ENCODE data around the gene GRIP1.

The GRIP1 gene

DNA sequence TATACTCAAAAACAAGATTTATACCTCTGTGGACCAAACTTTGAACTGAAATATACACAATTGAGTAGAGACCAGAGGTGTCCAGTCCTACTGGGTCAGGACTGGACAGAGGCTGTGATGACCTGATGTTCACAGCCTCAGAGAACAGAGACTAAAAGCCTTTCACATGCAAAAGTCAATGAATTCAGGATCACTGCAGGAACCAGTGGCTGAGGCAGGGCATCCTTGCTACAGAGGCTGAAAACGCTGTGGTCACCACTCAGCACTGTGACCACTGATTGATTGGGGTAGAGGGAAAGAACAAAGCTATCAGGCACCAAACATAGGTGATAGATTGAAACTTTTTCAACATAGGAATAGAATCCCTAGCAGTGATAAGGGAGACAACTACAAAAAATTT is 25.1 kb downstream of the GRIP1 start:
- DNase-seq (ENCODE audit: low spot score) (no peak), FAIRE-seq (no peak)

DNA sequence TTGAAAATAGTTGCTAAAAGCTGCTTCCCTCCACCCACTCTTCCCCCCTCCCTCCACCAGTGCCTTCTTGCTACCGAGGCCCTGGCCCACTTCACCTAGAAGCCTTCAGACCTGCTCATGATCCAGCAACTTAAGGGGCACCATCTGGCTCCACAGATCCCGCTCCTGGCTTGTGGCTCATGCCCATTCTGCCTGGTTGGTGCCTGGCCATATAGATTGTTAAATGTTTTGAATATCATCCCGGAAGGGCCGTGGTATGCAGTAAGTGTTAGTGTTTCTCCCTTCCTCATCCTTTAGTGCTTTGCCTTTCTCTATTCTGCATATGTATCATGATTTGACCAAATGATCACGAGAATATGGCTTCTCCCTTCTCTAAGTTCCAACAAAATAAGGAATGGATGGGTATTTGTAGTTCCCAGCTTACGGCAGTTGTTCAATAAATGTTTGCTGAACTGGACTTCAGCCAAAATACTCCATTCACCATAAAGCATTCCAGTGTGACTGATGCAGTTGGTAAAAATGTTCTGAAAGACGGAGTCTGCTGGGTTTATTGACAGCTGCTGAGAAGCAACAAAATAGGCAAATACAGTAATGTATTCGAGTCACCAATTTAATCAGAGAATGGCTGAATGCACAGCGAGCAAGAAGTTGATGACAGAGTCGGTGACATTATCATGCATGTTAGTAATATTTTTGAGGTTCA is 30.7 kb downstream of the GRIP1 start:
- peak; percentile 77 for FAIRE-seq
- peak; percentile 55 for DNase-seq (ENCODE audit: low spot score)

- DNase-seq (ENCODE audit: low spot score) (peak; percentile 94), FAIRE-seq (peak; percentile 98)
Measured at GRCh38 chr12:66647034-66647691, 31.7 kb downstream of the GRIP1 start.

DNA sequence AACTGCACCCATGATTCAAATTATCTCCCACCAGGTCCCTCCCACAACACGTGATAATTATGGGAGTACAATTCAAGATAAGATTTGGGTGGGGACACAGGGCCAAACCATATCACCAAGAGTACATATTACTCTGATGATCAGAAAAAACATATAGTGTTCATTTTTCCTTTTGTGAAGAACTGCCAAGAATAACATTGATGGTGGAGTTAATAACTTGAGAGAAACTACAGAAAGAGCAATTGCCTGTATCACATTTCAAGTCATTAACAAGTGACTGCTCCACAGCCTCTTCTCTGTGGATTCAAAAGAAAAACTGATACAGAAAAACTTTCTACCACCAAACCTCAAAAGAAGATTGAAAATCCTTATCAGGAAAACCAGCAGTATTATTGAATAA is 34.7 kb downstream of the GRIP1 start:
- no peak for DNase-seq (ENCODE audit: low spot score)
- no peak for FAIRE-seq

DNA sequence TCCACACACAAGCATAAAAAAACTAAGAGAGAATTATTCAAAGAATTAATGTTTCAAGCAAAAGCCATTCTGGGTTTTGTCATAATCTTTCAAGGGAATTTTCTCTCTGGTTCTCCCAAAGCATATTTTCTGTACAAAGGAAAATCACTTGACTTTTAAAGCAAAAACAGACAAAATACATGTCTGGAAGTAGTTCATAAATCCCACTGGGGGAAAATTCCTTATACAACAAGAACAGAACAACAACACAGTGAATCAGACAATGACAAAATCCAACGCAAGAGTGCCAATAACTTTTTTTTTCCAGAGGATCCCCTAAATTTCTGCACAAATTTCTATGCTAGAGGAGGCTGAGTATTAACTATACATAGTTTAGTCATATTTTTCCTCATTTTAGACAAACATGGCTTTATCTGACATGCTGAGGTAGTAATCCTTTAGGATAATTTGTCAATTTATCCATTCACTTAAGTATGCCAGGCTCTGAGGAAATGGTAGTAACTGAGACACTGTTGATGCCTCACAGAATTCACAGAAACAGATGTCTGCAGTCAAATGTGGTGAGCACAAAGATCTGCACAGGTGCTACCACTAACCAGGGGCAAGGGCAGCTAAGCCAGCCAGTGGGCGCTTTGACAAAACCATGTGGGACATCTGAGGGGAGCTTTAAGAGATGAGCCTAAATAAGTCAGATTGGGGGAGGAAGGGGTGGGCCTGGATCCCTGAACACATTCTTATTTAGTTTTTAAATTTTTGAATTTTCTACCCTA is 38.0 kb downstream of the GRIP1 start:
- no peak for FAIRE-seq
- no peak for DNase-seq (ENCODE audit: low spot score)

- DNase-seq (ENCODE audit: low spot score) = no peak
- FAIRE-seq = no peak
Measured at GRCh38 chr12:66638666-66639065, 40.2 kb downstream of the GRIP1 start.

DNA sequence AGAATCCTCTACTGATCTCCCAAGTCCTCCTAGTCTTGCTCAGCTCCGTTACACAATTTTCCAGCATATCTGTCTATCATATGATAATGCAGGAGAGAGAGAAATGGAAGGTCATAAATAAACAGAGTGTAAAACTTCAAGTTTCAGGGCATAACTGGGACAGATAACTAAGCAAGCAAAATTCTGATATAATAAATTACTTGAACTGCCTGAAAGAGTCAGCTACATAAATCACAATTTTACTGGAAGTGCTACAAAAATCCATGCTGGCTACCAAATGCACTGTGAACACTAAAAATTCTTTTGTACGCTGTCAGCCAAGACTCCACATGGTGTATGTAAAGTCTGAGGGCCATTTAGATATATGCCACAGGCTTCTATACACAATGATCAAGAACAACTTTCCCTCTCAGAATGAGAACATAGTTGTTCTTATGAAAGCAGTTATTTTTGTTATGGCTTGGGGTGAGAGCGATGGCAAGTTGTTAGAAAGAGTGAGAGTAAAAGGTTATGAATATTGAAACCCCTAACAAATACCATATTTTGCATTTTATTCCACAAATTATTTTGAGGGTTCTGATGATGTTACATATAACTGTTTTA is 41.1 kb downstream of the GRIP1 start:
- DNase-seq (ENCODE audit: low spot score) (no peak), FAIRE-seq (no peak)

- no peak for FAIRE-seq
Measured at GRCh38 chr12:66636771-66637170, 42.1 kb downstream of the GRIP1 start.

GRCh38 chr12:66633676-66634075 is 45.2 kb downstream of the GRIP1 start:
- peak; percentile 46 for DNase-seq (ENCODE audit: low spot score)
- peak; percentile 65 for FAIRE-seq

More at GRCh38 chr12:66636771-66637170, 42.1 kb downstream of the GRIP1 start:
- DNase-seq (ENCODE audit: low spot score) = no peak

DNA sequence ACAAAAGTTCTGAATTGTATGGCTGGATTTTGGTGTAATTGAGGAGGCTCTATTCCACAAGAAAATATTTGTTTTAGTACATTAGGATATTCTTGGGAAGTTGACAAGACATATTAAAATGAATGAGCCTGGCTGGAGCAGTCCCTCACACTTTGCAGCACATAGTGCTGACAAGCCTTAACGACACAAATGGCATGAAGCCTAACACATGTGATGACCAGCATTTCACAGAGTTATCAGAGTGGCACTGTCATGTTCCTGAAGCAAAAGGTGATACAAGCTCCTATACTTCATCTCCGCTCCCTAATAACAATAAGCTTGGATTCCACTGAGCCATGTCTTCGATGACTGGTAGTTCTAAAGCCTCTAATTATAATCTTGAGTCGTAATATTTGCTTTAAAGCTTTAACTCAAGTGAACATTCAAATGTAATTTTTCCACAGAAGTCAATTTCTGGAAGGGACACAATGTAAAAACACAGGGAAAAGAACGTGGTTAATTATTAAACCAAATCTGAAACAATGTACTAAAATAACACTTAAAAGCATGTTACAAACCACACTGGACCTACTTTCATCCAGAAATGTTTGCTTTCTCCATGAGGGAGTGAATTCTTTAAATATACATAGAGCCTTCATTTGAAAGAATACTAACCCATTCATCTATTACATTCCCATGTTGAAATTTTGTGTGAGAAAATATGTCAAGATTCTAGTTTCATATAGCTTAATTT is 49.6 kb downstream of the GRIP1 start:
- DNase-seq (ENCODE audit: low spot score) = peak; percentile 48
- FAIRE-seq = peak; percentile 79

DNA sequence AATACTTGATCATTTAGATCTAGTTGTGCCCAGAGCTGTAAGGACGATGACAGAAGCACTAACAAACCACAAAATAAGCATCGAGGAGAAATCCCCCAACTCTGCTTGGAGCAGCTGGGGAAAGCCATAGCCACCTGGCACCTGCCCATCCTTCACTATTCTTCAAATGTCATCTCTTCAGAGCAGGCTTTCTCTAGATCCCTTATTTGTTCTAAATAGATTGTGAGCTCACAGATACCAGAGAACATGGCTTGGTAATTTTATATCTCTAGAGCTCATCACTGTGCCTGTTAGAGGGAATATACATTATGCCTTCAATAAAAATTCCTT is 50.9 kb downstream of the GRIP1 start:
- FAIRE-seq (no peak), DNase-seq (ENCODE audit: low spot score) (no peak)

- no peak for FAIRE-seq
- DNase-seq (ENCODE audit: low spot score) = no peak
Measured at GRCh38 chr12:66627270-66627987, 51.4 kb downstream of the GRIP1 start.

DNA sequence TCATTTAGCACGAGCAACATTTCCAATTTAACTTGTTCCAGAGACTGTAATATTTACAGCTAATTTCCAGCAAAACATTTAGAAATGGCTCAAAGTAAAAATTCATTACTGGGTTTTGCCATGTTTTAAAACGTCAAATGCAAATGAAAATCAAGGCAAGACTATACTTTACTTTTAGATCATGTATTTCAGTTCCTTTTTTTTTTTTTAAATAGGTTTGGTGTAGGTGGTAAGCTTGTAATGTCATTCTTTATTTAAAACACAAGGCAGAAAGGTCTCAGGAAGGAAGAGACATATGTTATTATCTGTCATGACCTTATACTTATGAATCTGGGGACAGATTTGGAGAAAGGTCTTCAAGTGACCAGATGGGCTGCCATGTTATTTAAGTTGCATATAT is 54.1 kb downstream of the GRIP1 start:
- no peak for FAIRE-seq
- DNase-seq (ENCODE audit: low spot score) = no peak

- DNase-seq (ENCODE audit: low spot score) (no peak), FAIRE-seq (no peak)
Measured at GRCh38 chr12:66623455-66623854, 55.4 kb downstream of the GRIP1 start.

GRCh38 chr12:66620688-66621087 is 58.2 kb downstream of the GRIP1 start:
- no peak for FAIRE-seq
- DNase-seq (ENCODE audit: low spot score) = no peak

GRCh38 chr12:66620026-66620425 is 58.9 kb downstream of the GRIP1 start:
- DNase-seq (ENCODE audit: low spot score) (no peak), FAIRE-seq (no peak)

DNA sequence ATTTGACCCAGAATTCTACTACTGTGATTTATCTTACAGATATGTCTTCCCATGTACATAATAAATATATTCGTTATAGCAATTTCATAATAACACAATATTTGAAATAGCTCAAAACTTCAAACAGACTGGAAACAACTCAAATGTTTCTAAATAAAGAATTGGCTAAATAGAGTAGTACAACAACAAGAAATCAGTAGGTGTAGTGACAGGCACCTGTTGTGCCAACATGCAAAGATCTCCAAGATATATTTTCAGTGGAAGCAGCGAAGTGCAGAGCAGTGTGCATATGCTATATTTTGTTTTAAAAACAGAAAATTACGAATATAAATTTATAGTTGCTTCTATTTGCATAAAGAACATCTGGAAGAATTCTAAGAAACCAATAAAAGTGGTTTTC is 60.9 kb downstream of the GRIP1 start:
- FAIRE-seq (no peak), DNase-seq (ENCODE audit: low spot score) (no peak)

DNA sequence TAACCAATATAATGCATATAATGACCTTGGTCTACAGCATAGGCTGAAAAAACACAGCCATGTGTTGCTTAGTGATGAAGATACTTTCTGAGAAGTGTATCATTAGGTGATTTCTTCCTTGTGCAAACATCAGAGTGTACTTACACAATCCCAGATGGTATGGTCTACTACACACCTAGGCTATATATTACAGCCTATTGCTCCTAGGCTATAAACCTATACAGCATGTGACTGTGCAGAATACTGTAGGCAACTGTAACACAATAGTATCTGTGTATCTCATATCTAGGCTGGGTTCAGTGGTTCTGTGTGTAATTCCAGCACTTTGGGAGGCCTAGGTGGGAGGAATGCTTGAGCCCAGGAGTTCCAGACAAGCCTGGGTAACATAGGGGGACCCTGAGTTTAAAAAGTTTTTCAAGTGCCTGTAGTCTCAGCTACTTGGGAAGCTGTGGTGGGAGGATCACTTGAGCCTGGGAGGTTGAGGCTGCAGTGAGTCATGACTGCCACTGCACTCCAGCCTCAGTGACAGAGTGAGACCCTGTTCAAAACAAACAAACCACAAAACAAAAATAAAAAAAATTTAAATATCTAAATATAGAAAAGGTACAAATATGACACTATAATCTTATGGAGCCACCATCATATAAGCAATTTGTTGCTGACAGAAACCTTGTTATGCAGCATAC is 66.6 kb downstream of the GRIP1 start:
- FAIRE-seq (no peak), DNase-seq (ENCODE audit: low spot score) (no peak)

- FAIRE-seq = no peak
Measured at GRCh38 chr12:66607147-66607546, 71.7 kb downstream of the GRIP1 start.

GRCh38 chr12:66605293-66605692 is 73.6 kb downstream of the GRIP1 start:
- no peak for DNase-seq (ENCODE audit: low spot score)
- no peak for FAIRE-seq

More at GRCh38 chr12:66607147-66607546, 71.7 kb downstream of the GRIP1 start:
- no peak for DNase-seq (ENCODE audit: low spot score)
